Dermis microvascular lymphatic vessel endothelial cell (primary cell): ENCODE measurements around the gene ATP11A. TPM values are rescaled to one million over a fixed set of nuclear protein-coding genes. Genes with fewer than 3 reads are reported as not detected.

Experiments used
- DNase-seq, 2 donors: peaks; one replicate each; pipeline versions ENCODE4 v3.0.0 to v3.0.0-alpha.2; 2010; ENCODE audit warnings: low read depth in 2 of 2
- total RNA-seq: library from RNA; depleted of rRNA; stranded (reverse); fragments of >200 nt; gene quantifications from 2 replicates; pipeline ENCODE4 v1.2.1, GENCODE V29; 2014

The ATP11A gene
- total RNA-seq, 1 donor from 2014 or later: 11.2 TPM

DNA sequence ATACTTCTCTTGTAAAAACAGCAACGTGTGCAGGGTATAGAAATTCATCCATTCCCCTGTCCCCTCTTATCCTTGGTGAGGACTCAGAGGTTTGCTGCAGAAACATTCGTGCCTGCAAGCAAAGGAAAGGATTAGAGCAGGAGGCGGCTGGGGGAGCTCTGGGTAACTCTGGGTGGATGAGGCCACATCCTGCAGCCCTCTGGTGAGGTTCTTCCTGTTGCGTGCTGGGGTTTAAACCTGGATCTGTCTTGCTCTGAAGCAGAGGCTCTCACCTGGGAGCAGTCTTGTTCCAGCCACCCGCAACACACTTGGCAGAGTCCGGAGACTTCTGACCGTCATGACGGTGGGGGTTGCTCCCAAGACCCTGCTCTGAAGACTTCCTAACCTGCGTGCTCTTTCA lies 69.2 kb downstream of the ATP11A start:
- DNase-seq: no peak

DNA sequence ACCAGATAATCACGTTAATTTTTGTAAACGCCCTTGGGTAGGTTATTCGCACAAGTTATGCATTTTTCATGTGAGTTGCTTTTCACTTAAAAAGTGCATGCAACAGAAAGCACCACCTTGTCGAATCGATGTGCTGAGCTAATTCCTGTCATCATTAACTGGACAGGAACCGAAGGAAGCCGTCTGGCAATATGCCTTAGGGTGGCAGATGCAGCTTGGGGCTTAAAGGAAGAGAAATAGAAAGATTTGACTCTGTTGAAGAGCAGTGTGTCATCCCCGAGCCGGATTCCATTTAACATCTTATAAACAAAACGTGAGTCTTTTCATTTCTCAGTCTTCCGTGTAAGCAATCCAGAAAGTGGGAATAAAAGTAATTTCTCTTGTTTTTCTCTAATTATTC lies 70.0 kb downstream of the ATP11A start:
- no peak for DNase-seq

GRCh38 chr13:112760435-112760834 lies 70.6 kb downstream of the ATP11A start:
- no peak for DNase-seq

GRCh38 chr13:112760931-112761330 lies 71.1 kb downstream of the ATP11A start:
- DNase-seq: no peak

DNA sequence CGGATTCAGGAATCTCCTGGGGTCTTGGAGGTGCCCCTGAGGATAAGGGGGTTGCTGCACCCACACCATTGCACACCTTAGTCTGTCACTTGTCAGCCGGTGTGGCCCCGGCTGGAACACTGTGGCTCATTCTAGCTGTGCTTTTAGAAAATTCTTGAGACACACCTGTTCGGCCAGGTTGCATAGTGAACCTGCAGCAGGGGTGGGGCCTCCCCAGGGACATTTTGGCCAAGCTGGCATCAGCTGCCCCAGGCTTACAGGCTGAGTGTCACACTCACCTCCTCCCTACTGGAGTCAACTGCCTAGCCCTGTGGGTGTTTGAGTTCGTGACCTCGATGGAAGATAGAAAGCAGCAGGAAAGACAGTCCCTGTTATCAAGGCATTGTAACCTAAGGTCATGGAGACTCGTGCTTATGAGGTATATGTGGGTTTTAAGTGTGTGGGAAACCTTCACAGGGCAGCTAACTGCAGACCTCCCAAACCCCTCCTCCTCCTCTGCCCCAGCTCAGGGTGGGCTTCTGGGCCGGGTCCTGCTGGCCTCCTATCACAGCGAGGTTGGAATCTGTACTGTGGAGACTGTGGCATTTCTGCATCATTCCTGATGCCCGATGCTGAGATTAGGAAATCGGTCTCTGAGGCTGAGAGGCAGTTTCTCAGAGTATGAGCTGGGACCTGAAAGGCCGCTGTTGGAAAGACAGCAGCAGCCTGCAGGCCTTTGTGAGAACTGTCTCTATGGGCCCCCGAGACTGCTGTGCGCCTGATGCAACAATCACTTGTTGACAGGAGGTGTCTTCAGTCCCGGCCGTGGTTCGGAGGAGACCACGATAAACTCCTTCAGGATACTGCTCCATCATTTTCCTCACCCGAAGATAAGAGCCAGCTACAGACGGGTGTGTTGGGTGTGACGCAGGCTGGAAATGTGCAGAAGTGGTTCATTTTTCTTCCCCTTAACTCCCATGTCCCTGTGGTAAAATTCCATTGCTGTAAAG lies 72.2 kb downstream of the ATP11A start:
- no peak for DNase-seq

- DNase-seq: no peak
Measured at GRCh38 chr13:112762690-112763080, 72.8 kb downstream of the ATP11A start.

DNA sequence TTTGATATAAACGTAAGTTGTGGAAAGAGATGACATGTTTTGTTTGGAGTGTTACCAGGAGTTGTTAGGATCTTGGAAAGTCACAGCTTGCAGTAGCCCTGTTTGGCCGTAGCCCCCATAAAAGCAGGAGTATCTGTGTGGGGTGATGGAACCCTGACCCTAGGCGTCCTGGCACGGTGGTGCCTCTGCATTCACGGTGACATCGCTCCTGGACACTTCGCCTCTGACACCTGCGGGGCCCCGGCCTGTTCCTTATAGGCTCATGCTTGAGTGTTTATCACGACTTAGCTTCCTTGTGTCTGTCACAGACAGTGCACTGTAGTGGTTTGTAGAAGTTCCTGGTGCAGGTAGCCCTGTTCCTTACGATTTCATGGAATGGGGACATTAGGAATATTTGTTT lies 74.2 kb downstream of the ATP11A start:
- DNase-seq: no peak

- DNase-seq: no peak
Measured at GRCh38 chr13:112764864-112765561, 75.2 kb downstream of the ATP11A start.

DNA sequence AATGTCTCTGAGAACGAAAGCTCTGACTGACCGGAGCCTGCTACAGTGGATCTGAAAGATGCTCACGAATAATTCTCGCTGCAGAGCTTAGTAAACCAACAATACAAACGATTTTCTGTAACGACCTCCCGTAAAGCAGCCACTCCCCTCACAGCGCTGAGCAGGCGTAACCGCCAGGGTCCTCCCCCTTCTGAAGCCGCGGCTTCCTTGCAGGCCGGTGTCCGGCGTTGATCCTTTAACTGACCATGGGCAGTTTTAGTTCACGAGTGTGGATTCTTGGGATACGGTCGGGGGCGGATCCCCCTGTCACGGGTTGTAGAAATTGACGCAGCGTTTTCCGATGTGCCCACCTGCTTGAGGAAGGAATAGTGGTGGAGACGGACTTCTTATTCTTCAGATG lies 75.9 kb downstream of the ATP11A start:
- DNase-seq: no peak

DNA sequence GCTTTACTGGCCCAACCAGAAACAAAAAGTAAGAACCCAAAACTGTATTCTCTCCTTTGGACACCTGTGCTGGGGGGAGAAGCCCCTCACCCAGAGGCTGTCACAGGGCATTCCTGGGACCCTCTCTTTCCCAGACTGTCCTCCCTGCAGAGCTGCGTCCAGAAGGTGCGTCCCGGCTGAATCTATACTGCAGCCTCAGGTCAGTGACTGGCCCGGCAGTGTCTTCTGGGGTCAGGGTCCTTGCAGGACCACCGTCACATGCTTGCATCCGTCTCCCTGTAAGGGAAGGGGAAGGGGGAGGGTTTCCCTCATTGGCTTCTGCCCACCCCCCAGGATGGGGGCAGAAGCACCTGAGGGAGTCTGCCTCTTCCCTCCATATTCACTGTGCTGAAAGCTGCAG lies 76.5 kb downstream of the ATP11A start:
- no peak for DNase-seq

- DNase-seq: no peak
Measured at GRCh38 chr13:112767506-112768471, 78.0 kb downstream of the ATP11A start.

GRCh38 chr13:112768795-112769481 lies 79.1 kb downstream of the ATP11A start:
- no peak for DNase-seq

GRCh38 chr13:112769615-112770014 lies 79.8 kb downstream of the ATP11A start:
- DNase-seq: no peak

DNA sequence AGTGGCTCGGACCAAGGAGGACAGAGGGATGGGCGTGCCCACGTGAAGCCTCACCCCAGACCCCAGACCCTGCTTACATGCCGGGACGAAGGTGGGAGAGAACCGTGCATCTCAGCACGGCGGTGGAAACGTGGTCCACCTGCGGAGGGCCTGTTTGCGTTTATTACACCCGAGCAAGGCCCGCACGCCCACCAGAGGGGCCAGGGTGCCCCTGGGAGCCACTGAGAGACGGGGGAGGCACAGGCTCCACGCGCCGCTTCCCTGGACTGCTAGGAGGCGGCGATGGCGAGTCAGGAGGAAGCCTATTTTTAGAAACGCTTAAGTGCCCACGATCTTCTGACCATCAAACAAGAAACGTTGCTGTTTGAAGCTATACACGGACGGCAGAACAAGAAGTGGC lies 80.7 kb downstream of the ATP11A start:
- no peak for DNase-seq

DNA sequence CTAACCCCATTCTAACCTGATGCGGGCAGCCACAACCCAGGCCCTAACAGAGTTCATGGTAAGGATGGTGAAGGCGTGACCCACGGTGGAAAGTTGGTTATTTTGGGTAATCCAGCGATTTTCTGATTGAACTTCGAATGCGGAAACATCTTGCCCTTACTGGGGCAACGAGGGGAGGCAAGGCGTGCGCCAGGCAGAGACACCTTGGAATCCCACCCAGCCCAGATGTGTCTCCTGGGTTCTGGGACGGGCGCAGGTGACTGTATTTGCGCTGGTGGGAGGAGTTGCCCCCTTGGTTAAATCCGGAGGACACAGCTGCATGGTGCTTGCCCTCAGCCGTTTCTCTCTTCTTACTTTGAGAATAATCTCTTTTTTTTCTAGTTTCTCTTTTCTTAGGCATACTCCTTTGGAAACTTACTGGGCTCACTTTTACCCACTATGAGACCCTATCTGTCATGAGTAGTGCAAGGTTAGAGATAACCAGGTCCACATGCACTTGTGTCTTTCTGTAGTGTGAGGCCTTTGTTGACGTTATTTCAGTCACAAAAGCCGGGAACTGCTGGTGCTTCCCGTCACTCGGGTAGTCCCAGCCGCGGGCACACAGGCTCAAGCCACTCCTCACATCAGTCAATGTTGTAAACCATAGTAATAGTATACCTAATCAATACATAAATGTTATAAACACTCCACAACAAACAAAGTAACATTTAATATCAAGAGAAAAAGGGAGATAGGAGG lies 81.5 kb downstream of the ATP11A start:
- DNase-seq: no peak

- no peak for DNase-seq
Measured at GRCh38 chr13:112771877-112772538, 82.2 kb downstream of the ATP11A start.

GRCh38 chr13:112772539-112772909 lies 82.7 kb downstream of the ATP11A start:
- no peak for DNase-seq

- DNase-seq: no peak
Measured at GRCh38 chr13:112772929-112773328, 83.1 kb downstream of the ATP11A start.

DNA sequence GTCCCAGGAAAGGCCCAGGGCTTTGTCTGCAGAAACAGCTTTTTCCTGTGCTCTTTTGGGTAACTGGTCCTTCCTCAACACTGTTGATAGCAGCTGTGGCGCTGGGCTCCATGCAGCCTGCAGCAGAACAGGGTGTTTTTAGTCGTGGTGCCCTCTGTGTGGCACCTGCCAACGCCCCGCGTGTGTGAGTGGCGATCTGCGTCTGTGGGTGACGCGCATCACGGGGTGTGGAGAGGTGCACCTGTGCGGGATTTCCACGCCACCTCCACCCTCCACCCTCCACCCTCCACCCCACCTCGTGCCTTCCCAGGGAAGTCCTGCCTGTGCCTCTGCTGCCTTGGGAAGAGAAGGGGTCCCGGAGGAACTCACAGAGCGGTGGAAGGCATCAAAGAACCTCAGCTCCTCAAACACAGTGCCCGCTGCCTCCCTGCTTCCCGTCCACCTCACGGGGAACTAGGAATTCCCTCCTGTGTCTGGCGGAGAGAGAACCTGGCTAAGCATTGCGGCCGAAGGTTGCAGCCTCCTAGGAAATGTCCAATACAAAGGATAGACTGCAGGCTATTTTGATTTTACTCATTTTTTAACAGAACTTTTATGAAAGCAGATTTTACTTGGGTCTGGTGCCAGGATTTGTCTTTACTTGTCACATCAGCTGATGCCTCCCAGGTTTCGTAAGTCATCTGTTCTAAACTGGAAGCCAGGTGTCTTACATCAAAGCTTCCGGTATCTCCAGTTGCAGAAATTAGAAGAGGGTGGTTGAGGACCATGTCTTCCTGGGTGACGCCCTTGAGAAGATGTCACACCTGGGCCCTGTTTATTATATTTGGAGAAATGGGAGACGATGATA lies 84.0 kb downstream of the ATP11A start:
- DNase-seq: no peak
